ENCODE results near the gene WNK2.

- TF ChIP-seq POLR2AphosphoS5 (IDR thresholded peaks at IDR 0.05; ENCODE audit: borderline replicate concordance, low read depth, low read length) (no peak), EZH2 (IDR thresholded peaks at IDR 0.05) (no peak), FOXP2 (optimal IDR thresholded peaks at IDR 0.05; ENCODE audit: control extremely low read depth, extremely low read length, insufficient read depth) (no peak)
These were observed 140.4 kb downstream of the WNK2 start for GRCh38 chr9:93324191-93324834.
